SIG-M5 (cell line): Measurements from ENCODE around the gene GATD1.
"Not testable (repeated sequence)": the region's sequence is repeated elsewhere in the genome, so short reads cannot be mapped to it uniquely, and the experiment has no call there.

ENCODE experiments used
- DNase-seq: peaks from one replicate; lab custom pipeline; 2025; lab: John Stamatoyannopoulos, UW

Gene GATD1

GRCh38 chr11:763073-763463 lies 14.2 kb downstream of the GATD1 start:
- no peak for DNase-seq

- no peak for DNase-seq
Observed at GRCh38 chr11:762421-763072, 14.7 kb downstream of the GATD1 start.

- no peak for DNase-seq
Observed at GRCh38 chr11:761526-762108, 15.7 kb downstream of the GATD1 start.

GRCh38 chr11:760236-760635 lies 17.1 kb downstream of the GATD1 start:
- DNase-seq = no peak

- peak; percentile 17 for DNase-seq
Observed at GRCh38 chr11:749731-750130, 27.6 kb downstream of the GATD1 start.

- DNase-seq = no peak
Observed at GRCh38 chr11:748007-748359, 29.3 kb downstream of the GATD1 start.

GRCh38 chr11:747158-748006 lies 29.9 kb downstream of the GATD1 start, which contains the start of gene TALDO1:
TALDO1 (plus strand) TSS chr11:747464; CDS start chr11:747482, 18 bp downstream.
- no peak for DNase-seq

GRCh38 chr11:746289-747157 lies 30.8 kb downstream of the GATD1 start:
- DNase-seq = no peak

GRCh38 chr11:745428-745827 lies 31.9 kb downstream of the GATD1 start:
- no peak for DNase-seq

GRCh38 chr11:742571-743201 lies 34.6 kb downstream of the GATD1 start:
- DNase-seq = no peak

GRCh38 chr11:742156-742546 lies 35.1 kb downstream of the GATD1 start:
- no peak for DNase-seq

- DNase-seq = not testable (repeated sequence)
Observed at GRCh38 chr11:737899-738298, 39.4 kb downstream of the GATD1 start.

GRCh38 chr11:737366-737765 lies 39.9 kb downstream of the GATD1 start:
- DNase-seq = no peak

- not testable (repeated sequence) for DNase-seq
Observed at GRCh38 chr11:734541-734940, 42.7 kb downstream of the GATD1 start.

- DNase-seq = no peak
Observed at GRCh38 chr11:733072-733471, 44.2 kb downstream of the GATD1 start.

GRCh38 chr11:729492-730074 lies 47.7 kb downstream of the GATD1 start:
- DNase-seq = no peak

GRCh38 chr11:728901-729491 lies 48.3 kb downstream of the GATD1 start:
- DNase-seq = no peak

- DNase-seq = no peak
Observed at GRCh38 chr11:727859-728748, 49.2 kb downstream of the GATD1 start.

GRCh38 chr11:727281-727701 lies 50.0 kb downstream of the GATD1 start:
- DNase-seq = no peak
